WTC11 (cell line): ENCODE data around the gene ARHGAP21.

Source experiments
- ZNF317 ChIP-seq: sonication (generic); formaldehyde crosslinking; IDR thresholded peaks from 2 replicates; pipeline ENCODE4 v1.8.1; 2023; ENCODE audit warnings: low read depth, mild to moderate bottlenecking, moderate library complexity, missing genetic modification reagents, borderline replicate concordance
- ZNF396 ChIP-seq: fragments of 250-450 bp; sonication (Bioruptor Pico); IDR thresholded peaks from 2 replicates; pipeline ENCODE4 v1.8.0; 2021; ENCODE audit warnings: mild to moderate bottlenecking, moderate library complexity, borderline replicate concordance
- TF ChIP-seq, protein P1 (sequence below): sonication (generic); formaldehyde crosslinking; IDR thresholded peaks from 2 replicates; pipeline ENCODE4 v1.8.1; 2023; ENCODE audit warnings: mild to moderate bottlenecking, missing genetic modification reagents
- TF ChIP-seq, protein P2 (sequence below): sonication (generic); formaldehyde crosslinking; IDR thresholded peaks from 2 replicates; pipeline ENCODE4 v1.8.1; 2023; ENCODE audit warnings: mild to moderate bottlenecking, missing genetic modification reagents, borderline replicate concordance

DNA sequence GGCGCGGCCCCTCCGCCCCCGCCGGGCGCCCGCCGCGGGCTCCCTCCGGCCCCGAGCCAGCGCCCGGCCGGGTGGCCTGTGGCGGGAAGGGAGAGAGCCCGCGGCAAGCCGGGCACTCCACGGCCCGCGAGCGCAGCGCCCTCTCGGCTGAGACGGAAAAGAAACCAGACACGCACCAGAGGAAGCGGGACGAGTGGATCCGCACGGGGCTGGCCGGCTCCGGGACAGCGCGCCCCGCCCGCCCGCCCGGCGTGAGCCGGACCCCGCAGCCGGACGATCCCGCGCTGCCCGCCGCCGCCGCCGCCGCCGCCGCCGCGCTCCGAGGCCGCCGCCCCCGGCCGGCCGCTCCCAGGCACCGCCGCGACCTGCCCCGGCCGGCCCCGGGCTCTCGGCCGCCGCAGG lies 300 bp downstream of the ARHGAP21 start:
- TF ChIP-seq, protein P1, sequence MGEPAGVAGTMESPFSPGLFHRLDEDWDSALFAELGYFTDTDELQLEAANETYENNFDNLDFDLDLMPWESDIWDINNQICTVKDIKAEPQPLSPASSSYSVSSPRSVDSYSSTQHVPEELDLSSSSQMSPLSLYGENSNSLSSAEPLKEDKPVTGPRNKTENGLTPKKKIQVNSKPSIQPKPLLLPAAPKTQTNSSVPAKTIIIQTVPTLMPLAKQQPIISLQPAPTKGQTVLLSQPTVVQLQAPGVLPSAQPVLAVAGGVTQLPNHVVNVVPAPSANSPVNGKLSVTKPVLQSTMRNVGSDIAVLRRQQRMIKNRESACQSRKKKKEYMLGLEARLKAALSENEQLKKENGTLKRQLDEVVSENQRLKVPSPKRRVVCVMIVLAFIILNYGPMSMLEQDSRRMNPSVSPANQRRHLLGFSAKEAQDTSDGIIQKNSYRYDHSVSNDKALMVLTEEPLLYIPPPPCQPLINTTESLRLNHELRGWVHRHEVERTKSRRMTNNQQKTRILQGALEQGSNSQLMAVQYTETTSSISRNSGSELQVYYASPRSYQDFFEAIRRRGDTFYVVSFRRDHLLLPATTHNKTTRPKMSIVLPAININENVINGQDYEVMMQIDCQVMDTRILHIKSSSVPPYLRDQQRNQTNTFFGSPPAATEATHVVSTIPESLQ = no peak
- TF ChIP-seq ZNF317 (CRISPR knock-in tag) (no peak), ZNF396 (CRISPR knock-in tag) (no peak)
- TF ChIP-seq, protein P2, sequence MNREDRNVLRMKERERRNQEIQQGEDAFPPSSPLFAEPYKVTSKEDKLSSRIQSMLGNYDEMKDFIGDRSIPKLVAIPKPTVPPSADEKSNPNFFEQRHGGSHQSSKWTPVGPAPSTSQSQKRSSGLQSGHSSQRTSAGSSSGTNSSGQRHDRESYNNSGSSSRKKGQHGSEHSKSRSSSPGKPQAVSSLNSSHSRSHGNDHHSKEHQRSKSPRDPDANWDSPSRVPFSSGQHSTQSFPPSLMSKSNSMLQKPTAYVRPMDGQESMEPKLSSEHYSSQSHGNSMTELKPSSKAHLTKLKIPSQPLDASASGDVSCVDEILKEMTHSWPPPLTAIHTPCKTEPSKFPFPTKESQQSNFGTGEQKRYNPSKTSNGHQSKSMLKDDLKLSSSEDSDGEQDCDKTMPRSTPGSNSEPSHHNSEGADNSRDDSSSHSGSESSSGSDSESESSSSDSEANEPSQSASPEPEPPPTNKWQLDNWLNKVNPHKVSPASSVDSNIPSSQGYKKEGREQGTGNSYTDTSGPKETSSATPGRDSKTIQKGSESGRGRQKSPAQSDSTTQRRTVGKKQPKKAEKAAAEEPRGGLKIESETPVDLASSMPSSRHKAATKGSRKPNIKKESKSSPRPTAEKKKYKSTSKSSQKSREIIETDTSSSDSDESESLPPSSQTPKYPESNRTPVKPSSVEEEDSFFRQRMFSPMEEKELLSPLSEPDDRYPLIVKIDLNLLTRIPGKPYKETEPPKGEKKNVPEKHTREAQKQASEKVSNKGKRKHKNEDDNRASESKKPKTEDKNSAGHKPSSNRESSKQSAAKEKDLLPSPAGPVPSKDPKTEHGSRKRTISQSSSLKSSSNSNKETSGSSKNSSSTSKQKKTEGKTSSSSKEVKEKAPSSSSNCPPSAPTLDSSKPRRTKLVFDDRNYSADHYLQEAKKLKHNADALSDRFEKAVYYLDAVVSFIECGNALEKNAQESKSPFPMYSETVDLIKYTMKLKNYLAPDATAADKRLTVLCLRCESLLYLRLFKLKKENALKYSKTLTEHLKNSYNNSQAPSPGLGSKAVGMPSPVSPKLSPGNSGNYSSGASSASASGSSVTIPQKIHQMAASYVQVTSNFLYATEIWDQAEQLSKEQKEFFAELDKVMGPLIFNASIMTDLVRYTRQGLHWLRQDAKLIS (CRISPR knock-in tag) = no peak
